GM15510 (cell line): ENCODE measurements around the gene ATP2B2.

Source experiments
- POLR2A ChIP-seq: IDR thresholded peaks from 3 replicates; pipeline ENCODE4 v1.6.1; 2011; ENCODE audit warnings: borderline replicate concordance; ENCODE audit not compliant: insufficient read length; ENCODE audit errors: extremely low read depth

The ATP2B2 gene

DNA sequence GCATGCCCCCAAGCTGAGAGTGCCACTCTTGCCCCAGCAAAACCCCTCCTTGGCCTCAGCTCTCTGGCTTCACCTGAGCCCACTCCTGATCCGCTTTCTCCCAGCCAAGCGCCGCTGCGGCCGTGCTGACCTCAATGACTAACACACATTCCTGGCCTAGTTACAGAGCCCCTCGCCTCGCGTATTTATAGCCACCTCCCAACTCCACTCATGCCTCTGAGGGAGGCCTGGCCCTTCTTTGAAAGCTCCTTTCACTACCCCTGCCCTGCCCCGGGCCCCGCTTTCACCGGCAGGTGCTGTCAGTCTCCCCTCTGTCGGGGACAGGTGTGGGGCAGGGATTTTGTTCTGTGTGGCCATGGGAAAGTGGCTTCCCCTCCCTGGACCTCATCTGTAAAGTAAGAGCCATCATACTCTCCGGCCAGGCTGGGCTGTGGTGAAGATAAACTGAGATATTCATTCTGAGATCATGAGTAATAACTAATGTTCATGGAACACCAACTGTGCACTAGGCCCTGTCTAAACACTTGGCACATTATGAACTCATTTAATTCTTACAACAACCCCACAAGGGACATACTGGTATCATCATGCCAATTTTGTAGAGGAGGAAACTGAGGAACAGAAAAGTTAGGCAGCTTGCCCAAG, 13.2 kb upstream of the ATP2B2 start:
- TF ChIP-seq POLR2A = no peak

- no peak for TF ChIP-seq POLR2A
Measured at GRCh38 chr3:10517627-10518026, 12.2 kb upstream of the ATP2B2 start.

DNA sequence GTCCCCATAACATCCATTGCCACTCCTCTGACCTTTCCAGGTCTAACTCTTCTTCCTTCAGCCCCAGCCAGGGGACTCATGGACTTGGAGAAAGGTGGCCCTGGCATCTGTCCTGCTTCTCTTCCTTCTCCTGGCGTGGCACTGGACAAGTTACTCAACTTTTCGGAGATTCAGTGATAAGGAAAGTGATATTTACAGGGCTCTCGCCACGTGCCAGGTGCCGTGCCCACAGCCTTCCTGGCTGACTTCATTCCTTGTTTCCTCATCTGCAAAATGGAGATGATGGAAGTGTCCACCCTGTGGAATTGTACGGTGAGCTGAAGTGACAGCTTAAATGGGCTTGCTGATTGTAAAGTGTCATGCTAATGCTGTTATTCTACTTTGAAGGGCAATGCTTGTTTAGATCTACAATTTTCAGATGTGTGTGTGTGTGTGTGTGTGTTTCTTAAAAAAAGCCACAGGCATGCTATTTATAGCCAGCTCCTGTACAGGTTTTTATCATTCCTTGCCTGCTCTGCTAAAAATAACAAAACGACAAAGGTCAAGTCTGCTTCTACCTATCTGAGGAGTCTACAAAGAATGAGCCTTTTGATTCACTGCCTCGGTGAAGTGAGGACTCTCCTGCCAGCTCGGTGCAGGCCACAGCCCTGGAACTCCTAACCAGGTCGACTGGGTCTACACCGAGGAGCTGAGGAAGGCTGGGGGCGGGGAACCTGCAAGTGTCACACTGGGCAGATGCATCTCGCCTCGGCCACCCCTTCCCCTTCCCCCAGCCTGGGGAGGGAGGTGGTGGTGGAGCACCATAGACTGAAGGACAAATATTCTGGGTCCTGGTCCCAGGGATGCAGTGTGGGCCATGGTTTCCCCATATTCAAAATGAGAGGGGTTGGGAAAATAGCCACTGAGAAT, 11.4 kb upstream of the ATP2B2 start:
- TF ChIP-seq POLR2A = no peak

DNA sequence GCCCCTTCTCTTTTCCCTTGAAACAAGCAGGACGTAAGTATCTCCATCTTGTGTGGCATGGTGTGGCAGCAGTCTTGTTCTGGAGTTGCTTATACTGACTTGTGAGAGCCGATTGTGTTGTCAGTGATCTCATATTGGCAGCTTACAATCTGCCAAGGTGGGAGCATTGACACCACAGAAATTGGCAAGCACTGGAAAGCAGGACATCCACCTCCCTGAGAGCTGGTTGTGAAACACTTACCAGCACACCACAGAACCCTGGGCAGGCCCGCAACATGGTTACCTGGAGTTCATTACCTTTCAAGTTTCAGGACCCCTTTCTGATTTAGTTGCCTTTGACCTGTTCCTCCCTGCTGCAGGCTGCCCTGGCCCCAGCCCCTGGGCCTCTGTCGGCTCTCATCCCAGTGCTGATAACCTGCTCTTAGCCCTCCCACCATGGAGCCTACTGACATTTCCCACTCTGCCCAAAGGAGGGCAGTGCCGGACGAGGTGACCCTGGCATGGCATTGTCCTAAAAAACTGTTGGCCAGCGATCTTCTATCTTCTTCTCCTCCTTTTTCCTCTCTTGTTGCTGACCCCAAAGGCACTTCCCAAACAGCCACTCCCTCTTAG, 10.6 kb upstream of the ATP2B2 start:
- no peak for TF ChIP-seq POLR2A

DNA sequence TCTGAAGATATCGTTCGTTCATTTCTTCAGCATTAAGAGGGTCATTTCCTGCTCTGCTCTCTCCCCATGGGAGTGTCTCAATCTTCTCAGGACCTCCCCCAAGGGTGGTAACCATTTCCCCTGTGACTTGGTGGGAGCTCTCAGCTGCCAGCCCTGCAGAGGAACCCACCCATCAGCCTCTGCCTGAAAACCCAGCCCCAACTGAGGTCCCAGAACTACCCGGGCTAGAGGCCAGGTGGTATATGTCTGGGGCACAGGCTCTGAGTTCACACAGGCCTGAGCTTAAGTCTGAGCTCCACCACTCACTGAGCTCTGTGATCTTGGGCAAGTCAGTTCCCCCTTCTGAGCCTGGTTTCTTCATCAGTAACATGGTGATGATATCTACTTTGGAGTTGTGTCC, 10.0 kb upstream of the ATP2B2 start:
- TF ChIP-seq POLR2A = no peak

DNA sequence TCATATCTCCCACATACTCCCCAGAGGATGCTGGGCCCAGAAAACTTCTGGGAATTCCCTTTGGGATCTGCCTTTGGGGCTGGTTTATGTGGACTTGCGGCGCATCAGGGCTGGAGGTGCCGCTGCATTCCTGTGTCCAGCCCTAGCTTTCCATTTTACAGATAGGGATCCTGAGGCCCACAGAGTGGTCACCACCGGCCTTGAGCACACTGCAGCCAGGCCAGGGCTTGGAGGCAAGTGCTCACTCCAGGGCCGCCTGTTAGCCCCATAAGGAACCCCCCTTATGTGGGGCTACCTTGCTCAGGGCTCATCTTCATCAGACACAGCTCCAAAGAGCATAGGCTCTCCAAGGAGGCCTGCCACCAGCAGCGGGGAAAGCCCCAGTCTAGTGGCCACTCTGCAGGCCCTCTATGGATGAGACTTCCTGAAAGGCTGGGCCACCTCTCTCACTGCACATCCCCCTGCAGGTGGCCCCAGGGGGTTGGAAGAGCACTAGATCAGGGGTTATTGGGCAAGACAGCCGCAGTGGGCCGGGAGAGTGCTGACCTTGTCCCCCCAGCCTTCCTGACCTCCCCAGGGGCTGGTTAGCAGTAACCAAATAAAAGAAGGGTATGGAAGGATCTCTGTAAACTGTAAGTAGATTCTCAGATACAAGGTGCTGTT, 9.2 kb upstream of the ATP2B2 start:
- TF ChIP-seq POLR2A = no peak

DNA sequence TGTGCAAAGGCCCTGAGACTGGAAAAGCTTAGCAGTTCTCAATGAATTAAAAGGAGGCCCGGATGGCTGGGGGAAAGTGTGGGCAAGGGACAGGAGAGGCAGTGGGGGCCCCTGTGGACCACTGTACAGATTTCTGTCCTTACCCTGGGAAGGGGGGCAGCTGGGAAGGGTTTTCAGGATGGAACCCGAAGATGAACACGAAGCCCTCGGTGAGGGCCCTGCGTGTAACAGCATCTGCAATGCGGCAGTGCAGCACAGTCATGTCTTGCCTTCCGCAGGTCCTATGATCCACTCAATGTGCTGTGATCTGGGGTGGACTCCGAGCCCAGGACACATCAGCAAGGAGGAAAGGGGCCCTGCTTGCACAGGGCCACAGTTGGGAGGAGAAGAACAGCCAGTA, 7.9 kb upstream of the ATP2B2 start:
- TF ChIP-seq POLR2A = no peak

DNA sequence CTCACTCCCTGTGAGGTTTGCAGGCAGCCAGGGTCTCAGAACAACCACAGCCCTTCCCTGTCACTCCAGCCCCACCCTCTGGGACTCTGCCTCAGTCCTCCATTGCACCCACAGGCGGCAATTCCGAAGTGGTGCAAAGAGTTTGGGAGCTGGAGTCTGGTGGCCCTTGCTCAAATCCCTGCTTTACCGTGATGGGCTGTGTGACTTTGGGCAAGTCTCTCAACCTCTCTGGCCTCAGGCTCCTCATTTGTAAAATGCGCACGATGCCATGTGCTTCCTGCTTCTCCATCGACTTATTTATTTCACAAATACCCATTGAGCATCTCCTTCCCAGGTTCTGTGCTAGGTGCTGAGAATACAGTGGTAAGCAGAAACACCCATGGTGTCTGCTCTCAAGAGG, 7.3 kb upstream of the ATP2B2 start:
- TF ChIP-seq POLR2A = no peak

- TF ChIP-seq POLR2A = no peak
Measured at GRCh38 chr3:10511809-10512494, 6.6 kb upstream of the ATP2B2 start.

GRCh38 chr3:10510743-10511432, 5.5 kb upstream of the ATP2B2 start:
- no peak for TF ChIP-seq POLR2A

DNA sequence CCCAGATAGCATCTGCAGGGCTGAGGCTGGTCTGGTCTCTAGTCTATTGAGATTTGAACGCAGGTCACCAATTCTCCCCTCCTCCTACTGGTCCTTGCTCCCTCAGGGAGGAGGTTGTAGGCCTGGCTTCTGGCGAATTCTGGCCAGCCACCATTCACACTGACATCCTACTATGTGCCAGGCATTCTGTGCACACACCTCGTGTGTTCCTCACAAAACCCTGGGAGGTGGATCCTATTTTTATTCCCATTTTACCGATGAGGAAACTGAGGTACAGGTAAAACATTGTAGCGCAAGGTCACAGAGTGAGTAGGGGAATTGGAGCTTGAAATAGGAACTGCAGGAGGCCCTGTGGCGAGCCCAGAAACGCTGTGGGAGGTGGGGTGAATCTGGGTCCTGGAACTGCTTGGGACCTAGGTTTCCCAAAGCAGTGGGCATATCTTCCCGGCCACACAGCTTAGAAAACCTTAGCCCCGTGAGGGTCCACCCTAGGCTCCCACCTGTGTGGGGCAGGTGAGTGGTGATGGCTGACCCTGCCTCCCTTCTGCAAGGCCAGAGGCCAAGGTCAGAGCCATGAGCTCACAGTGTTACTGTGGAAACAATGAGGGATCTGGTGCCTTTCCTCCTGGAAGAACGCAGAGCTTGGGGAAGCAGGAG, 4.8 kb upstream of the ATP2B2 start:
- TF ChIP-seq POLR2A = no peak

GRCh38 chr3:10509325-10509724, 3.9 kb upstream of the ATP2B2 start:
- no peak for TF ChIP-seq POLR2A

DNA sequence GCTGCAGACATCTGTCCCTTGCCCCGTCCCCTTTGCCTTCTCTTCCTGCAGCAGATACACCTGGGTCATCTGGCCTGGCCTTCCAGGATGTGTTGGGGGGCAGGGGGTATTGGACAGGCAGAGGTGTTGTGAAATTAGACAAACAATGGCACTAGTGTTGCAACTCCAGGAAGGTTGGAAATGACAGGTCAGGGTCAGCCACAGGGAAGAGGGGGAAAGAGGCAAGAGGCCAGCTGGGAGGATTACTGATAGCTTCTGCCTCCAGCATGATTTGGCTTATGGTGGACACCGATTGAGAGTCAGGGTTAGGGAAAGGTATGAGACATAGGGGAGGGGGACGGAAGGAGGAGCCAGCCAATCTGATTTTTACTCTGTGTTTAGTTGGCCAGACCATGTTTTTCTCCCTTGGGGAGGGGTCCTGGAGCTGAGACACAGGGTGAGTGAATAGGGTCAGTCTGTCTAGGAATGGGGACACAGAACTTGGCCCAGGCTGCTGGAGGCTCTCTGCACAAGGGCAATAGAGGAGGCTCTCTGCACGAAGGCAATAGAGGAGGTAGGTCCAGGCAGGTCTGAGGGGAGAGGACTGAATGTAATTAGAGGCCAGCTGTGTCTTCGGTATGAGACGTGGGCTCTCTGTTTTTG, 3.4 kb upstream of the ATP2B2 start:
- no peak for TF ChIP-seq POLR2A

- no peak for TF ChIP-seq POLR2A
Measured at GRCh38 chr3:10508235-10508618, 2.8 kb upstream of the ATP2B2 start.

DNA sequence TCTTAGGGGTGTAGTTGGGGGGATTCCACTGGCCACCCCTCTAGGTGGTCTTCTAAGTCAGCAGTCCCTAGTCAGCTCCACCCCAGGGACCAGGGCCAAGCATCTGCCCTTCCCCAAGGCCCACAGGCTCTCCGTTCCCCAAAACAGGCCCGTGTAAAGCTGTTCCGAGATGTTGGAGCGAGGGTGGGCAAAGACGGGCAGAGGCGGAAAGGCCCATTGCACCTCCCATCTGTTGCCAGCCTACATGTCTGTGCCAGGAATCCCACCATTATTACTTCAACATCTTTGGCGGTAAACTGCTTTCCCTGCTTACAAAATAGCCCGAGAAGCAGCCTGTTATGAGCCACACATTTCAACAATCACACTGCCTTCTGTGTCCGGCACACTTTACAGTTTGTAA, 1.9 kb upstream of the ATP2B2 start:
- TF ChIP-seq POLR2A = no peak
